GM18873 (cell line): ENCODE results near the gene MT1A.

Experiments
- ATAC-seq: cut with Tn5 transposase; IDR thresholded peaks from one replicate; pipeline ENCODE4 v1.9.1; 2021; ENCODE audit warnings: mild to moderate bottlenecking, moderate library complexity, moderate number of reproducible peaks; ENCODE audit not compliant: unreplicated experiment, low FRiP score

The MT1A gene

GRCh38 chr16:56637814-56638750 is at the start of gene MT1A:
TSS of gene MT1A (plus strand) at chr16:56638666. CDS start at chr16:56638739, 73 bp downstream.
- no peak for ATAC-seq

- ATAC-seq, result no peak
Measured at GRCh38 chr16:56588781-56589140, 49.7 kb upstream of the MT1A start.

- no peak for ATAC-seq
Measured at GRCh38 chr16:56589141-56590039, 49.1 kb upstream of the MT1A start, which contains the start of gene MT3. TSS of gene MT3 (plus strand) at chr16:56589528. CDS start at chr16:56589591, 63 bp downstream.

GRCh38 chr16:56591377-56592060 is 46.9 kb upstream of the MT1A start:
- no peak for ATAC-seq

GRCh38 chr16:56593573-56594291 is 44.7 kb upstream of the MT1A start:
- ATAC-seq, result no peak

GRCh38 chr16:56594292-56594619 is 44.2 kb upstream of the MT1A start:
- ATAC-seq, result no peak

- ATAC-seq, result no peak
Measured at GRCh38 chr16:56600398-56600999, 38.0 kb upstream of the MT1A start.

GRCh38 chr16:56601325-56601724 is 37.1 kb upstream of the MT1A start:
- ATAC-seq, result no peak

- ATAC-seq, result no peak
Measured at GRCh38 chr16:56603589-56603988, 34.9 kb upstream of the MT1A start.

GRCh38 chr16:56604966-56605365 is 33.5 kb upstream of the MT1A start:
- no peak for ATAC-seq

- no peak for ATAC-seq
Measured at GRCh38 chr16:56605475-56605874, 33.0 kb upstream of the MT1A start.

GRCh38 chr16:56606071-56606475 is 32.4 kb upstream of the MT1A start:
- no peak for ATAC-seq

GRCh38 chr16:56606476-56607108 is 31.9 kb upstream of the MT1A start:
- no peak for ATAC-seq

GRCh38 chr16:56607109-56607618 is 31.3 kb upstream of the MT1A start:
- no peak for ATAC-seq

GRCh38 chr16:56607675-56608042 is 30.8 kb upstream of the MT1A start:
- ATAC-seq, result no peak

GRCh38 chr16:56608043-56608875 is 30.2 kb upstream of the MT1A start, which contains the start of gene MT2A:
TSS of gene MT2A (plus strand) at chr16:56608584. CDS start at chr16:56608656, 72 bp downstream.
- ATAC-seq, result peak; percentile 77

- ATAC-seq, result no peak
Measured at GRCh38 chr16:56608876-56609462, 29.5 kb upstream of the MT1A start.

GRCh38 chr16:56609463-56609921 is 29.0 kb upstream of the MT1A start:
- no peak for ATAC-seq
